ENCODE data around the gene MYO1E.

GRCh38 chr15:59399465-59400102 is 26.9 kb upstream of the MYO1E start:
- TF ChIP-seq POLR2AphosphoS5 (IDR thresholded peaks at IDR 0.05) (no peak), POLR2A (IDR thresholded peaks at IDR 0.05) (no peak)

Data from prostate gland (tissue), 1 donor.